Measurements from ENCODE around the gene RASSF7.
A peak's percentile ranks its signal among the peaks of the same experiment; 100 is the strongest.

Gene RASSF7

GRCh38 chr11:592918-593317 is 32.1 kb downstream of the RASSF7 start:
- no peak overlapping the region for H3K4me3 ChIP-seq (ENCODE audit: low read depth, low read length)
- no peak for DNase-seq (ENCODE audit: low read depth)
- no peak for TF ChIP-seq CTCF (conservative IDR thresholded peaks at IDR 0.05; ENCODE audit: low read depth, low read length)

- H3K4me3 ChIP-seq (ENCODE audit: low read depth, low read length), result no peak overlapping the region
- no peak for DNase-seq (ENCODE audit: low read depth)
- TF ChIP-seq CTCF (conservative IDR thresholded peaks at IDR 0.05; ENCODE audit: low read depth, low read length), result no peak
Observed at GRCh38 chr11:593347-593746, 32.6 kb downstream of the RASSF7 start.

GRCh38 chr11:595400-595799 is 34.6 kb downstream of the RASSF7 start:
- no peak for TF ChIP-seq CTCF (conservative IDR thresholded peaks at IDR 0.05; ENCODE audit: low read depth, low read length)
- H3K4me3 ChIP-seq (ENCODE audit: low read depth, low read length), result no peak overlapping the region
- DNase-seq (ENCODE audit: low read depth), result no peak

GRCh38 chr11:596374-596773 is 35.6 kb downstream of the RASSF7 start:
- TF ChIP-seq CTCF (conservative IDR thresholded peaks at IDR 0.05; ENCODE audit: low read depth, low read length), result no peak
- H3K4me3 ChIP-seq (ENCODE audit: low read depth, low read length), result no peak overlapping the region
- no peak for DNase-seq (ENCODE audit: low read depth)

GRCh38 chr11:597166-597725 is 36.5 kb downstream of the RASSF7 start:
- no peak overlapping the region for H3K4me3 ChIP-seq (ENCODE audit: low read depth, low read length)
- TF ChIP-seq CTCF (conservative IDR thresholded peaks at IDR 0.05; ENCODE audit: low read depth, low read length), result peak; percentile 29
- no peak for DNase-seq (ENCODE audit: low read depth)

GRCh38 chr11:598005-598680 is 37.4 kb downstream of the RASSF7 start:
- DNase-seq (ENCODE audit: low read depth), result no peak
- TF ChIP-seq CTCF (conservative IDR thresholded peaks at IDR 0.05; ENCODE audit: low read depth, low read length), result no peak
- no peak overlapping the region for H3K4me3 ChIP-seq (ENCODE audit: low read depth, low read length)
